GM19324 (cell line): ENCODE measurements around the gene CASKIN1.
"Not testable (repeated sequence)": the region's sequence is repeated elsewhere in the genome, so short reads cannot be mapped to it uniquely, and the experiment has no call there.

ENCODE experiments used
- ATAC-seq: cut with Tn5 transposase; IDR thresholded peaks from one replicate; pipeline ENCODE4 v1.9.1; 2021; ENCODE audit warnings: mild to moderate bottlenecking, moderate library complexity; ENCODE audit not compliant: unreplicated experiment, low FRiP score

The CASKIN1 gene

DNA sequence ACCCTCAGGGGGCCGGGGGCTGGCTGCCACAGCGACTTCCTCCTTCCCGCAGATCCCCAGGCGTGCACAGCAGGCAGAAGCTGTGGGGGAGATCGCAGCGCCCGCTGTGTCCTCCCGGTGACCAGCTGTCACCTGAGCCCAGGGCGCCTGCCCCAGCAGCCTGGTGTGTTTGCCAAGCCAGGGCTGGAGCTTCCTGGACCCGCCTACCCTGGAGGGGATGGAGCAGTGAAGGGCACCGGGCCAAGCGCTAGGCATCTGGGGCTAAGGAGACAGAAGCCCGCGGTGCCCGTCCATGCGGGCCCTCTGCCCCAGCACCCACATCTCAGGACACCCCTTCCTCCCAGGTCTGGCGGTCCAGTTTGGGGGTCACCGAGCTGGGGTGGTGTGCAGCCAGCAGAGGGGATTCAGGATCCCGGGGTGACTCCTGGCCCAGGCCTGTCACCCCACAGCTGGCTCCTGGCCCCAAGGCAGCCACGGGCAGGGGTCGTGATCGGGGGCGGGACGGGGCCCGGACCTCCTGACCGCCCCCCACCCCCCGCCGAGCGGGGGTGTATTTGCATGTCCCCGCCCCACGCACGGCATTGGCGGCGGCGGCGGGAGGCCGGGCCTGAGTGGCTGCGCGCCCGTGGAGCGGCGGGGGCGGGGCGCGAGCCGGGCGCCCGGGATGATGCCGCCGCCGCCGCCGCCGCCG is 48.3 kb downstream of the CASKIN1 start, which contains the start of gene RAB26:
TSS of gene RAB26 (plus strand) at position 645 of the 691 bp plus-strand sequence. CDS start 159 bp downstream, outside the sequence.
- ATAC-seq, result peak; percentile 37

DNA sequence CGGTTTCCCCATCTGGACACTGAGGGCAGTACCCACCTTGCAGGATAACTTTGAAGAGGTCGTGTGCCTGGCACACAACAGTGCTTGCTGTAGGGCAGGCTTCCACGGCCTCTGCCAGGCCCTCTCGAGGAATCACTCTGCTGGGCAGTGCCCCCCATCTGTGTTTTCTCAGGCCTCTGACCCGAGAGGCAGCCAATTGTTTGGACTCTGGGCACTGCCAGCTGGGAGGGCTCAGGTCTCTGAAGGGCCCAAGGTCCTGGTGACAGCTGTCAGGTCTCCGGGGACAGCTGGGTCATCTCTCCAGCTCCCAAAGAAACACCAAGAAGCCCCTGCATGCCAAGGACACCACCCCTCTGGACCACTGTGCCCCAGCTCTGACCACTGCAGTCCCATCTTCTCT is 49.0 kb downstream of the CASKIN1 start:
- no peak for ATAC-seq

- no peak for ATAC-seq
These were observed 50.6 kb downstream of the CASKIN1 start for GRCh38 chr16:2145843-2146242.

DNA sequence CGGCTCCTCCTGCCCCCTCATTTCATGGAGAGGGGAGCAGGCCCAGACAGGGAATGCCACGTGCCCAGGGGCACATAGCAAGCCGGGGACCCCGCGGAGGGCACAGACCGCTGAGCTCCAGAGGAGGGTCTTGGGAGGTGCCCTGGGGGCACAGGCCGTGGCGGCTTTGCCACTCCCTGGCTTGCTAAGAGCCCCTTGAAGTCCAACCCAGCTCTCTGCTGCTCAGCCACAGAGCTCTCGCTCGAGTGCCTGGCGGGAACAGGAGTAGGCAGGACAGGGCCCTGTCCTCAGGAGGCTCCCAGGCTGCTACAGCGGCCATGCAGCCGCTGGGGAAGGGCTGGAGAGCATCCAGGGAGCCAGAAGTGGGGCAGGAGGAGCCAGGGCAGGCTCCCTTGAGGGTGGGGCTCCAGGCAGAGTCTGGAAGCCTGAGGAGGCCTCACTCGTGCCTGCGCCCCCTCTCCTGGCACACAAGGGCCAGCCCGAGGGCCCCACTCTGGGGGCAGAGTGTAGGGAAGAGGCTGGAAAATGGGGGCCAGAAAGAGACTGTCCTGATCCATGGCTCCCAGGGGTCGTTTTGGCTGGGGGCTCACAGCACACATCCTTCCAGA is 52.4 kb downstream of the CASKIN1 start:
- ATAC-seq, result no peak

DNA sequence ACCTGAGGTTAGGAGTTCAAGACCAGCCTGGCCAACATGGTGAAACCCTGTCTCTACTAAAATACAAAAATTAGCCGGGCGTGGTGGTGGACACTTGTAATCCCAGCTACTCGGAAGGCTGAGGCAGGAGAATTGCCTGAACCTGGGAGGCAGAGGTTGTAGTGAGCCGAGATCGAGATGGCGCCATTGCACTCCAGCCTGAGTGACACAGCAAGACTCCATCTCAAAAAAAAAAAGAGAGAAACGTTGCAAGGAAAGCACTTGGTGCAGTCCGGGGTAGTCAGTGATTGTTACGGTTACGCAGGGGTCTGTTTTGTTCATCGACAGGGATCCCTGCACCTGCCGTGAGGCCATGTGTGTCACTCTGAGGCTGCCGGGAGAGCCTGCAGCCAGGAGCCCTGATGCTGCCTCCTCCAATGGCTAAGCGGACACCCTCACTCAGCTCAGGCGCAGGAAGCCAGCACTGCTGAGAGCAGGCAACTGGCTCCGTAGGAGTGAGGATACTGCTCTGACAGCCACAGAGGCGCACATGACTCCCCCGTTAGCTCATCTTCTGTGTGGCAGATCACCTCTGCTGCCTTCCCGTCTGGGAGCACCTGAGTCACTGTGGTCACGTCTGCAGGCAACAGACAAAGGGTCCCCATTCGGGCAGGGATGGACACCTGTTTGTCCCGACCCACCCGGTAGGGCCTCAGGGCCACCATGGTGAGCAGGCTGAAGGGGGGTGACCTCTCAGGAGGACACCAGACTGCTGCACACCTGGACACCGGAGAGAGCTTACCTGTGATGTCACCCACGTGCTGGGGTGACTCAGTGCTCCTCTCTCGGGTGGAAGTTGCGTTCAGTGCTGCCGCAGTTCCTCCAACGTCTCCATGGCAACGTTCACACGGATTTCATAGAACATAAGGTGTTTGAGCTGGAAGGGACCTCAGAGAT is 53.2 kb downstream of the CASKIN1 start:
- no peak for ATAC-seq

- ATAC-seq, result peak; percentile 51
These were observed 60.5 kb downstream of the CASKIN1 start, which contains the start of gene PKD1 for GRCh38 chr16:2135770-2136490. TSS of gene PKD1 (minus strand) at chr16:2135898. CDS start at chr16:2135689, 209 bp downstream.

GRCh38 chr16:2135071-2135470 is 61.3 kb downstream of the CASKIN1 start:
- not testable (repeated sequence) for ATAC-seq

DNA sequence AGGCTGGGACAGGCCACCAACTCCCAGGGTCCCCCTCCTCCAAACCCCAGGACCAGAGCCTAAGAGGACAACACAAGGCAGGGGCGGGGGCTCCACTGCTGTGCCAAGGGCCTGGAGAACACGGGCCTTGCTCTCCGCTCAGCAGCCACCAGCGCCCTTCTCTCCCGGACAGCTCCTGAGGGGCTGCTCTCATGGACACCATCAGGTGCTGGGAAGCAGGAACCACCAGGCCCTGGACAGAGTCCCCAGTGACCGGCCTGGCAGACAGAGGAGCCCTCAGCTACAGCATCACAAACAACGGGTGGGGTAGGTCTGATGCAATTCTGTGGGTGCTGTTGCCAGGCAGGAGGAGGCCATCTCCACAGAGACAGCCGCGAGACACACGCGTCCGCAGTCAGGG is 62.6 kb downstream of the CASKIN1 start:
- ATAC-seq, result not testable (repeated sequence)

DNA sequence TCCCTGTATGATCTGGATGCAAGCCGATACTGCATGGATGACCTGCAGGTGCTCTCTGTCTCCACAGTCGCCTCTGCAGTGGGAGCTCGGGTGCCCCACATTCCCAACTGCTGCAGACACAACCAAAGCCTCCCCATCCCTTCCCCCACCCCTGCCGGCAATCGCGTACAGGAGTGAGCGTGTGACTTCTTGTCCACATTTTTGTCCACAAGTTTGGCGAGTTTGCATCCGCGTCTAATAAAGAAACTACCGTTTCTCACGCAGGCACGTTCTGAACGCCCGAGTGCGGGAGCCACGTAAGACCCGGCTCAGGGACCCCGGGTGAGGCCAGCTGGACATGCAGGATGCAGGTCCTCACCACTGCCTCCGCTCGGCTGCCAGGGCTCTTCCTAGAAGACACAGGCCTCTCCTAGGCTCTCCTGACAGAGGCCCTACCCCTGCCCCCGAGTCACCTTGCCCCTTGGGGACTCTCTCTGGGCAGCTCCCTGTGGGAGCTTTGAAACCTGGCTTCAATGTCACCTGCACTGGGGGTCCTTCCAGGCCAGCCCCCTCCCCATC is 66.4 kb downstream of the CASKIN1 start:
- ATAC-seq, result not testable (repeated sequence)

- ATAC-seq, result not testable (repeated sequence)
These were observed 67.2 kb downstream of the CASKIN1 start for GRCh38 chr16:2129251-2129650.

GRCh38 chr16:2127630-2128280 is 68.7 kb downstream of the CASKIN1 start:
- ATAC-seq, result not testable (repeated sequence)
